RWPE1 (cell line): ENCODE data around the gene MYBBP1A.

Experiments
- CTCF ChIA-PET: fragments of 350-600 bp; sonication (Branson Sonifier 250); formaldehyde crosslinking; extraction: SDS; loops from one replicate; lab custom pipeline; 2021; lab: Yijun Ruan, JAX
- POLR2A ChIA-PET: fragments of 400-600 bp; formaldehyde crosslinking; extraction: SDS; loops from one replicate; lab custom pipeline; 2020; ENCODE audit warnings: antibody characterized with exemption; ENCODE audit not compliant: low non-redundant PET; lab: Yijun Ruan, JAX
- DNase-seq: peaks from one replicate; pipeline ENCODE4 v3.0.0; 2012; ENCODE audit warnings: low spot score
- H3K27ac ChIP-seq: fragments of 450-650 bp; 2 replicates; pipeline ENCODE4 v1.5.1; 2017
- TF ChIP-seq, protein P1 (sequence below): fragments of 450-650 bp; conservative IDR thresholded peaks from 2 replicates; pipeline ENCODE4 v1.5.1; 2017; ENCODE audit warnings: low read depth, mild to moderate bottlenecking

The MYBBP1A gene

DNA sequence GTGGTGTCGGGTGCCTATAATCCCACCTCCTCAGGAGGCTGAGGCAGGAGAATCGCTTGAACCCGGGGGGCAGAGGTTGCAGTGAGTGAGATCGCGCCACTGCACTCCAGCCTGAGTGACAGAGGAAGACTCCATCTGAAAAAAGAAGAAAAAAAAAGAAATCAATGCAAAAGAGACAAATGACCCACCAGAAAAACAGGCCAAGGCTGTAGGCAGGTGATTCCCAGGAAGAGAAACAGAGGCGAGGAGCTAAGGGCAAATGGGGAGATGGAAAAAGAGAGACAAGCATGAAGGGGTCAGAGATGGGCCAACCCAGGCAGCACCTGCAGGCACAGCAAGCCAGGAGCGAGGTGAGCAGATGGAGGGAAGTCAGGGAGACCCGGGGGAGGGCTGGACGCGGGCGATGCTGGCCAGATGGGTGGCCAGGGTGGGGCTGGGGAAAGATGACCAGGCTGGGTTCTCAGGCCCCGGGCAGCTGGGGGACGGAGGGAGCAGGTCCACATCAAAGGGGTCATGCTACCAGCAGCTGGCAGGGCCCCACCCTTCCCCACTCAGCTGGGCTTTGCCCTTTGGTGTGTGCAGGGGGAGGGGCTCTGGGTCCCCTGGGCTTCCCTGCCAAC lies 25.5 kb downstream of the MYBBP1A start:
- no peak for DNase-seq
- no peak overlapping the region for H3K27ac ChIP-seq
- CTCF ChIA-PET, result interaction anchor here (0.6 kb wide), 1 partner anchor 23 kb away, joined by 3 read pairs; no protein-coding TSS in a partner anchor
- POLR2A ChIA-PET, result no interaction called here
- TF ChIP-seq, protein P1, sequence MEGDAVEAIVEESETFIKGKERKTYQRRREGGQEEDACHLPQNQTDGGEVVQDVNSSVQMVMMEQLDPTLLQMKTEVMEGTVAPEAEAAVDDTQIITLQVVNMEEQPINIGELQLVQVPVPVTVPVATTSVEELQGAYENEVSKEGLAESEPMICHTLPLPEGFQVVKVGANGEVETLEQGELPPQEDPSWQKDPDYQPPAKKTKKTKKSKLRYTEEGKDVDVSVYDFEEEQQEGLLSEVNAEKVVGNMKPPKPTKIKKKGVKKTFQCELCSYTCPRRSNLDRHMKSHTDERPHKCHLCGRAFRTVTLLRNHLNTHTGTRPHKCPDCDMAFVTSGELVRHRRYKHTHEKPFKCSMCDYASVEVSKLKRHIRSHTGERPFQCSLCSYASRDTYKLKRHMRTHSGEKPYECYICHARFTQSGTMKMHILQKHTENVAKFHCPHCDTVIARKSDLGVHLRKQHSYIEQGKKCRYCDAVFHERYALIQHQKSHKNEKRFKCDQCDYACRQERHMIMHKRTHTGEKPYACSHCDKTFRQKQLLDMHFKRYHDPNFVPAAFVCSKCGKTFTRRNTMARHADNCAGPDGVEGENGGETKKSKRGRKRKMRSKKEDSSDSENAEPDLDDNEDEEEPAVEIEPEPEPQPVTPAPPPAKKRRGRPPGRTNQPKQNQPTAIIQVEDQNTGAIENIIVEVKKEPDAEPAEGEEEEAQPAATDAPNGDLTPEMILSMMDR, result no peak

DNA sequence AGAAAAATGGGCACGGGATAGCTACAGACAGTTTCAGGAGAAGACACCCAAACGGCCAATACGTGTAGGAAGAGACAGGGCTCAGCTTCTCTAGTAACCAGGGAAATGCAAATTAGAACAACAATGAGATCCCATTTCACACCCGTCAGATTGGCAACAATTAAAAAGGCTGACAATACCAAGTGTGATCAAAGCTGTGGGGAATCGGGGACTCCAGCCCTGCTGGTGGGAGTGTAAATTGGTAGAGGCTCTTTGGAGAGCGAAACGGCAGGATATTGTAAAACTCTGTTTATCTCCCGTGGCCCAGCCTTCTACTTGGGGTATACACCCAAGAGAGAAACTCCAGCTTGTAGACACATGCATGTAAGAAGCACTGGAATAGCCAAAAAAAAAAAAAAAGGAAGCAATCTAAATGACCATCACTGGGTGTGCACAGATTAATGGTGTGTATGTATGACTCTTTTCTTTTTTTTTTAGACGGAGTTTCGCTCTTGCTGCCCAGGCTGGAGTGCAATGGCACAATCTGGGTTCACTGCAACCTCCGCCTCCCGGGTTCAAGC lies 27.5 kb downstream of the MYBBP1A start:
- TF ChIP-seq, protein P1, result no peak
- CTCF ChIA-PET, result interaction anchor here (0.6 to 1.0 kb wide), 2 partner anchors 18 to 108 kb away, joined by 3 to 4 read pairs; no protein-coding TSS in a partner anchor
- no peak for DNase-seq
- POLR2A ChIA-PET, result no interaction called here
- no peak overlapping the region for H3K27ac ChIP-seq

GRCh38 chr17:4527134-4527533 lies 28.1 kb downstream of the MYBBP1A start:
- ChIA-PET CTCF (interaction anchor here (0.6 to 1.0 kb wide), 3 partner anchors 19 to 111 kb away, joined by 3 to 4 read pairs (median 4); no protein-coding TSS in a partner anchor), POLR2A (no interaction called here)
- TF ChIP-seq, protein P1, result no peak
- H3K27ac ChIP-seq, result no peak overlapping the region
- DNase-seq, result no peak

GRCh38 chr17:4525691-4526397 lies 29.3 kb downstream of the MYBBP1A start:
- ChIA-PET POLR2A (no interaction called here), CTCF (no interaction called here)
- no peak for DNase-seq
- no peak overlapping the region for H3K27ac ChIP-seq
- TF ChIP-seq, protein P1, result no peak

DNA sequence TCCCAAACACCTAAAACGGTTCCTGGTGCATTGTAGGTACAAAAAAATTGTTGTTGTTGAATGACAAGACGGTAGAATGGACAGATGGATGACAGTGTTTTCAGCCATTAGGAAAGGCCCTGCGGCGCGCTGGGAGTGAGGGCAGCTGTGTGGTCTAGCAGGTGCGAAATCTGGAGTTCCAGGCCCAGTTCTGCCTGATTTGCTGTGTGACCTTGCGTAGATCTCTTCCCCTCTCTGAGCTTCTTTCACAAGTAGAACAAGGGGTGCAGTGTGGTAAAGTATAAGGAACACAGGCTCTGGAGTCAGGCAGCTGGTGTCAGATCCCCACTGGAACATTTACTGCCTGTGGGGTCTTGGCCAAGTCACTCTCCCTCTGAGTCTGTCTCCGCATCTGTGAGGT lies 31.2 kb downstream of the MYBBP1A start:
- CTCF ChIA-PET, result interaction anchor here (0.7 kb wide), 1 partner anchor 61 kb away, joined by 4 read pairs; no protein-coding TSS in a partner anchor
- TF ChIP-seq, protein P1, result no peak
- POLR2A ChIA-PET, result no interaction called here
- H3K27ac ChIP-seq, result no peak overlapping the region
- no peak for DNase-seq

- H3K27ac ChIP-seq, result peak overlapping the region; percentile 94
- DNase-seq, result no peak
- ChIA-PET CTCF (no interaction called here), POLR2A (no interaction called here)
- TF ChIP-seq, protein P1, result no peak
Measured at GRCh38 chr17:4522661-4523060, 32.5 kb downstream of the MYBBP1A start.
